Activated CD4-positive, alpha-beta T cell treated with anti-CD3 and anti-CD28 coated beads, Interleukin-2, Interleukin-6, amounts not matched to agents 100 ng/mL and 50 ng/mL, durations not matched to agents 16 hours and 8 hours (primary cell): ENCODE measurements around the gene CTU1.

Source experiments
- DNase-seq: peaks from one replicate; pipeline ENCODE4 v3.0.0-alpha.2; 2020

CTU1 gene

DNA sequence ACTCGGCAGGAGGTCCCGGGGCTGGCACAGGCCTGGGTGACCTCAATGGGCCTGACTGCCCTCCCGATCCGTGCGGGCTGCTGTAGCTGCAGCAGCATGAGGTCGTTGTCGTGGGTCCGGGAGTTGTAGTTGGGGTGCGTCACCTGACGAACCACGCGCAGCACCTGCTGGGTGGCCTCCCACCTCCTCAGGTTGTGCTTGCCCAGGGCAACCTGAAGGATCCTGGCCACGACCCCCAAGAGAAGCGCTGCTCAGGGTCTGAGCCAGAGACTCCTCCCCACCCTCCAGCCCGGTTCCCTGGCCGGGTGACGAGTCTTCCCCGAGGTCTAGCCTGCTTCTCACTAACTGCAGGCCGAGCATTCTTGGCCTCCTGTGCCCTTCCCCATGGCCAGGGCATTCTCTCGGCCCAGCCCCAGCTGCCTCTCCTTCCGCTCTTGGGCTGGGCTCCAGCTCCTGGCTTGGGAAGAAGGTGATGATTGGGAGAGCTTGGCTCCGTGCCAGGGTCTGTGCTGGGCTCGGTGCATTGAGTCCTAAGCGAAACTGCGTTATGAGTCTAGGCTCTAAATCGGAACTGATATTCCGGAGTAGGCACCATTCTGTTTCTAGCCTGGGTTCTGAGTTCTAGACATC is 28.6 kb downstream of the CTU1 start:
- no peak for DNase-seq

DNA sequence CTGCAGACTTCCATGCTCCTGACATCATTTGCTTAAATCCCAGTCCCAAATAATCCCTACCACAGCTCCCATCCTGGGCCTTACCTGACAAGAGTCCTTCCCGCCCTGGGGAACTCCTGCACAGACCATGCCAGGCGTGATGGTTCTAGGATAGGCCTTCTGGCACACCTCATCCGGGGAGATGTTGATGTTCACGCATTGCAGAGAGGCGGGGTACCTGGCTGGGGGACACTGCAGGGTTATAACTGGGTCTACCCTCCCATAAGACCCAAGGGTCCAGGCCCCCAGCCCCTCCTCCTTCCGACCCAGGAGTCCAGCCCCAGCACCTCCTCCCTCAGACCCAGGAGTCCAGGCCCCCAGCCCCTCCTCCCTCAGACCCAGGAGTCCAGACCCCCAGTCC is 29.5 kb downstream of the CTU1 start:
- no peak for DNase-seq

DNA sequence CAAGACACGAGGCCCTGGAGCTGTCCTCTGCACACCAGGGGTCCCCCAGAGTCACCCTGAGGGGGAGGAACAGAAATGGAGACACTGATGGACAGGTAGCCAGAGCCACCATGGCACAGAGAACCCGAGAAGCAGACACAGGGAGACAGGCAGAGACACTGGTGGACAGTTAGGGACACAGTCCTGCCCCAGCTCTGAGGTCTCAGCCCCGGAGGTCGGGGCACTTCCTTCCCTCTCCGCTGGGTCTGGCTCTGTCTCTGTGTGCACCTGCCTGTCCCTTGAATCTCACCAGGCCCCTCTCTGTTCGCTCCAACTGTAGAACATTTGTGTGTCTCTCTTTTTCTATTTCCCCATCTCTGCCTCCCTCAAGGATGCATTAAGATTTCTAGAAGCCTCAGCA is 30.1 kb downstream of the CTU1 start:
- no peak for DNase-seq

DNA sequence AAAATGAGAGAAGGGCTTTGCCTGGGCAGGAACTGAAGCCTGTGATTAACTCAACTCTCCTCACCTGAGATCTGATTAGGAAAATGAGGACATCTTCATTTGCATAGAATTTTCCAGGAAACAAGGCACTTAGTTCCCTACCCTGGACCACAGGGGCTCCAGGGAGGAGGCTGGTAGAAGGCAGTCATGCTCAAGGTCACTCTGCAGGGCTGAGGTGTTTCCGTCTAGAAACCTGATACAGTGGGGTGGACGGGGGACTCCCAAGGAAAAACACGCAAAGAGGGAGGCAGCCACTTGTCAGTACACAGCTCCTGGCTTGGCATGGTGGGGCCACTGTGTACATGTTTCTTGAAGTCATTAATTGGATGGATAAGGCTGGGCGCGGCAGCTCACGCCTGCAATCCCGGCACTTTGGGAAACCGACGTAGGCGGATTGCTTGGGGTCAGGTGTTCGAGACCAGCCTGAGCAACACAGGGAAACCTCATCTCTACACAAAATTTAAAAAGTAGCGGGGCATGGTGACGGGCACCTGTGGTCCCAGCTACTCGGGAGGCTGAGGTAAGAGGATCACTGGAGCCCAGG is 31.5 kb downstream of the CTU1 start:
- no peak for DNase-seq

DNA sequence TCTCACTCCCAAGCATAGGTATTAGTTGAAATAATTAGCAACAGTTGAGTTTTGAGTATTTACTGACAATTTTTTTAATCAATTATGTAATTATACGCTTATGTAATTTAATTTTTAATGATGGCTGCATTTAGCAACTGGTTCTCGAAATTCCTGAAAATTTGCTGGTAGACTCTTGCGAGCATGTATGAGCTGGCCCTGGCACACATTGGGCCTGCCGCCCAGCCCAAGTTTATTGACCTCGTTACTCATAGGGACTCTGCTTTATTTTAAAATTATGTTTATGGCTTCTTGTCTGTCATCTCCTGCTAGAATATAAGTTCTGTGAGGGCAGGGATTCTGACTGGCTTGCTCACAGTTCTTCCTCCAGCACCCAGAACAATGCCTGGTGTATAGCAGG is 32.2 kb downstream of the CTU1 start:
- DNase-seq: no peak

DNA sequence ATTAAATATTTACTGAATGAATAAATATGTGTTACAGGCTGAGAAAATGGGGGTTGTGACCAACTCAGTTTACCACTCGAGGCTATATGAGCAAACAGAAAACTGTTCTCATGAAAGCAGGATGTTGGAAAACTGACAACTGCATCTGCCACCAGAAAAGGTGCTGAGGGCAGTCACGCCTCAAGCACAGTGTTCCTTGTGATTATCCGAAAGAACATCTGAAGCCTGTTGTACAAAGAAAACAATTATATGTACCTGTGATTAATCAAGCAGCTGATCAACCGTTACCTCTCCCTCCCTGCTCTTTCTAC is 37.2 kb downstream of the CTU1 start:
- DNase-seq: no peak

DNA sequence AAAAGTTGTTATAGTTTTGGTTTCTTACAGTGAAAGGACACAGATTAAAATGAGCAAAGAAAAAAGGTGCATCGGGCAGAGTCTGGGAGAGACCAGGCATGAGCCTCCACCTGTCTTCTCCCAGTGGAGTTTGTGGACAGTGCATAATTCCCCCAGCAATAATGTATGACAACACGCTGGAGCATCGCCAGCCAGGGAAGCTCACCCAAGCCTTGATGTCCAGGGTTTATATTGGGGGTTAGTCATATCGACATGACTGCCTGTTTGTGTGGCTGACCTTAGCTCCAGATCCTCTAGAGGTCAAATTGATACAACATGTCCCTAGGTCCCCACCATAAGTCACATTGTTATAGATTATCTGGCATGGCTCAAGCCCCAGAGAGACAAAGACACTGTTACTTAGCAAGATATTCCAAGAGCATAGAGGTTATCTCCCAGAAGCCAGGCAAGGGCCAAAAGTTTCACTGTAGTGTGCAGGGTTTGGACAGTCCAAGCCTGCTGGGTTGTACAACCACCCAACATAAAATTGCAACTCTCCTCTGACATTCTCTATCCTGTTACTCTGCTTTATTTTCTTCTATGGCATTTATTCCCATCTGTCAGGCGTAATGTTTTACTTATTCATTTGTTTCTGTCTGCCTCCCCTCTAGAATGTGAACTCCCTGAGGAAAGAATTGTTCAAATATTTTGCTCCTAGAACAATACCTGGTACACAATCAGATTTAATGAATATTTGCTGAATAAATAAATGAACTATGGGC is 37.7 kb downstream of the CTU1 start:
- DNase-seq: no peak

DNA sequence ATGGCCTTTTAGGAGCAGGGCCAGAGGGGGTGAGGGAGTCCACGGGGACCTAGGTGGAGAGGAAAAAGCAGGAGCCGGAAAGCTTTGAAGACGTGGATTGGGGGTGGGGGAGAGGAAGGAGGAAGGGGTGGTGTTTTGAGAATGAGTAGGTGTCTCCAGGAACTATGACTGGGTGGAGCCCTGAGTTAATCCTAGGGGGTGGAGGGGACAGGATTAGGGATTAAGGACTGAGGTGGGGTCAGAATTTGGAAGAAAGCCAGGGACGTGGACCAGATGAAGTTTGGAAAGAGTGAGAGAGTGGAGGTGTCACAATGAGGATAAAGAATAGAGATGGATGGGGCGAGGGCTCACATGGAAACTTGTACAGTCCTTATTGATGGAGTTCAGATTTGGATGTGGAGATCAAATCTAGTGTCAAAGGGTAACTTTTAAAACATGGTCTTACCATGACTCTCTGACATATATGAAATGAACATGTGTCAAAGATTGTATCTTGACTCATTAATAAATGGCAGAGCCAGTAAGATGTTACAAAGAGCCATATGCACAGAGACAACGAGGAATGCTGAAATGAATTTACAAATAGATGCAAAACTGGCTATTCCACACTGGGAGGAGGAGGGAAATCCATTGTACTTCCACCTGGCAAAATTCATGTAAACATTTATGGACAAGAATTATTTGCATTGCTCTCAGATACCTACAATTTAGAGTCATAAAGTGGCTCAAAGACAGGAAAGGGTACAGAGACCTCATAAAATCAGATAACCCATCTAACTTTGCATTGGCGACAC is 41.6 kb downstream of the CTU1 start:
- no peak for DNase-seq

DNA sequence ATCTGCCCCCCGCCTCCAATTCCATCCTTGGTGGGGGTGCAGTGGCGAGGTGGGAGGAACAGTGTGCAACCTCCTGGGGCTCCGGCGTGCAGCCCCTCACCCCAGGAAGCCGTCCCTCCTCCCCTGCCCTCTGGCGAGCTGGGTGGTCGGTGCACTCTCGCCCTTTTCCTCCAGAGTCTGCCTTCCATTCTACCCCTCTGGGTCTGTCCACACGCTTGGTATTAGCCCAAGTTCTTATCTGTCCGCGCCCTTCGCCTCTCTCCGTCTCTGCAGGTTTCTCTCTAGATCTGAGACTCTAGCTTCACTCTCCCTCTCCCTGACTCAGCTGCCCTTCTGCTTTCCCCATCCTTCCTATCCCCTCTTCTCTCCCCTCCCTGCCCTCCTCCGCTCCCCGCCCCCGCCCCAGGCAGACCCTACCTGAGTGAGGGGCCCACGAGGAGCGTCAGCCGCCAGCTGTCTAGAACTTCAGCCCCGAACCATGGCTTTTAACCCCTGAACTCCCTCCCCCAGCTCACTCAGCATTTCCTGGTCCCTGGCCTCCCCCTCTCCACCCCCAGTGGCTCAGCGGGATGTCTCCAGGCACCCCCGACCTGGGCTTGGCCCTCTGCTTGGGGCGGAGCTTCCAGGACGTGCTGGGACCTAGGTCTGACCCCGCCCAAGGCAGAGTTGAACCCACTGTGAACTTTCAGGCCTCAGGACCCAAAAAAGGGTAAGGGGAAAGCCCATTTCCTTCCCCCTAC is 42.8 kb downstream of the CTU1 start:
- DNase-seq: no peak

DNA sequence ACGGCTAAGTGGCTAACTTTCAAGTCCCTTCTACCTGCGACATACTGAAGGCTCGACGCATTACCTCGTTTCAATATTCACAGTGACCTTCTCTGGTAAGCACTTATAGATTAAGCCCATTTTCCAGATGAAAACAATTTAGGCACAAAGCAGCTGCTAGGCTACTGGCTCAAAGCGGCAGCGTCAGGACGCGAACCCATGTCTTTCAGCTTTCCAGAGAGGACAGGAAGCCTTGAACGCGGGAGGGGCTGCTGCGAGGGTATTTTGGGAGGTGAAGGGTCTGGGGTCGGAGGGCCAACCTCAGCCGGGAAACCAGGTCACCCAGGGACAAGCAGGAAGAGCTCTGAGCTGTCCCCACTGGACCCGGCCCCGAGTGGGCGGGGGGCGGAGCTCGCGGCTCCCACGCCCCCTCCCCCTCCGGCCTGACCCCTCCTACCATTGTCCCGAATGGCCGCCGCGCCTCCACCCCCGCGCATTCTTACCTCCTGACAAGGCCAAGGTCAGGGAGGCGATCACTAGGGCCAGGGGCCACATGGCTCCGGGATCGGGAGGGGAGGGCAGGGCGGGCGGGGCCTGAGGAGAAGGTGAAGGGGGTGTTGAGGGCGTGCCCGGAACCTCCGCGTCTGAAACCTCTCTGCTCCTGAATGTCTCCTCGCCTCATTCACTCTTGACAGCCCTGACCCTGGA is 43.5 kb downstream of the CTU1 start, which contains the start of gene KLK13:
TSS of gene KLK13 (minus strand) at position 559 of the 687 bp plus-strand sequence. CDS start at position 534, 25 bp downstream.
- DNase-seq: no peak

DNA sequence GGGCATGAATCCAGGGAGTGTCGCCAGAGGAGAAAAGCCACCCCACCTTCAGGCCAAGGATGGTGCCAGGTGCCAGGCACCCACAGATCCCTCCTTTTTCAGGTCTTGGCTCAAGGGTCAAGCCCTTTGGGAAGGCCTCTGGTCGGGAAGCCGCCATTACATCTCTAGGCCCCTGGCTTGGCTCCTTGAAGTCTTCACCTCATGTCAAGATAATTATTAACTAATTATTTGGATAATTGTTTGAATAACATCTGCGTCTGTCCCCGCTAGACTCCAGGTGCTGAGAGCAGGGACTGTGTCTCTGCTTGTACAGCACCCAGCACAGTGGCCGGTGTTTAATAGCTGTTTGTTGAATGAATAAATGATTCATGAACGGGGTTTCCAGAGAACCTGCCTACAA is 44.5 kb downstream of the CTU1 start:
- no peak for DNase-seq

DNA sequence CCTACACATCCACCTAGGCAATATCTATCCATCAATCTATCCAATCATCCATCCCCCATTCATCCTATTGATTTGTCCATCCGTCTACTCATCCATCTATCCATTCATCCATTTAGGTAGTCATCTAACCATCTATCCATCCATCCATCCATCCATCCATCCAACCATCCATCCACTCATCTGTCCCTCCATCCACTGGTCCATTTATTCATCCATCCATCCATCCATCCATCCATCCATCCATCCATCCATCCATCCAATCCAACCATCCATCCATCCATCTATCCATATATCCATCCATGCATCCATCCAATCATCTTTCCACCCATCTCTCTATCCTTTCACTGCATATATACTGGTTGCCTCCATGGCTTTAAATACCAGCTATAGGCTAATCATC is 47.2 kb downstream of the CTU1 start:
- no peak for DNase-seq

DNA sequence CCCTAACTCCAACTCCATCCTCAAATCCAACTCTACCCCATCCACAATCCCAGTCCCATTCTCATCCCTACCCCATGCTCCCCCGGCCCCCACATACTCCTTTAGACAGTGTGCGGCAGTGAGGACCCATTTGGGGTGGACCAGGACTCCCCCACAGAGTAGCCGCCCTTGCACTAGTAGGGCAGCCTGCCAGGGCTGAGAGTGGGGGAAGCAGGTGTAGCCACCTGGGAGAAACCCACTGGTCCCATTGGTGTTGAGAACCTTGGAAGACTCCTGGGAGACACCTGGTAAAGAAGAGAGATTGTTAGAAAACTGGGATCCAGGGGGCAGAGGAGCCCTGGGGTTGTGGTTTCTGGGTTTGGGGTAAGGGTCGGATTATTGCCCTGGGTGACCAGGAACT is 47.9 kb downstream of the CTU1 start:
- no peak for DNase-seq

DNA sequence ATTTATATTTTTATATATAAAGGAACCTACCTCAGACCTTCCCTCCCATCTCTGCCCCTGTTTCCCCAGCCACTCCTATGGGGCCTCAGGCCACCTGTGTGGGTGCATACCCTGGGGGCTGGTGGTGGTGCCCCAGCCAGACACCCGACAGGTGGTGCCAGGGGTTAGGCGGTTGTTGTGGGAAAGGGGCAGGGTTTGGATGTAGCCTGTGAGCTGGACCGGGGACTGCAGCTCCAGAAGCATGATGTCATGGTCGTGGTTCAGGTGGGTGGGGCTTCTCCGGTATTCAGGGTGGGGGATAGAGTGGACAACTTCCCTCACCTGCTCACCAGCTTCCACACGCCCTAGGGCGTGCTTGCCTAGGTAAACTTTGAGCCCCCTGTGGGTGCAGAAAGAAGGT is 48.5 kb downstream of the CTU1 start:
- DNase-seq: no peak

DNA sequence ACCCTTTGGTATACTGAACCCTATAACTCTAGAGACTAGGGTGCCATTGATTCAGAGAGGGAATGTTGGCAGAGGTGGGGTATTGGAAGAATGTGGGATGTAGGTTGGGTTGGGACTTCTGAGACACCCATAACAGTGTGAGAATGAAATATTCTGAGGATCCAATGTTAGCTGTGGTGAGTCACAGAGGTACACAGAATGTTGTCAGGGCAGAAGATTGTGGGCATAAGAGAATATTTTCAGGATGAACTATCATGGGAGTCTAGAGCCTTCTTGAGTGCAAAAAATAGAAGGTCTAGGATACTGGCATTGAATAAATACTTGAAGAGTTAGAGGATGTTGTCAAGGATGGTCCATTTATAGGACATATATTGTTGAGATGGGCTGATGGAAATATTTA is 52.3 kb downstream of the CTU1 start:
- DNase-seq: no peak
